Endothelial cell of umbilical vein (primary cell): ENCODE data around the gene LRRN4CL.

Experiments used
- CTCF ChIP-seq, 2 donors: IDR thresholded peaks; 1 replicate in 1 of 2; 2 replicates in 1 of 2; pipeline ENCODE4 v1.5.1; 2011; ENCODE audit warnings: low read length in 2 of 2, mild to moderate bottlenecking in 2 of 2, moderate library complexity in 2 of 2, control low read depth in 1 of 2, inconsistent platforms in 1 of 2, low read depth in 1 of 2; ENCODE audit not compliant: insufficient read depth in 1 of 2; ENCODE audit errors: extremely low read depth in 1 of 2
- EZH2 ChIP-seq: IDR thresholded peaks from 2 replicates; pipeline ENCODE4 v1.6.1; 2012; ENCODE audit warnings: borderline replicate concordance, low read depth, mild to moderate bottlenecking, moderate library complexity, low read length, inconsistent platforms; ENCODE audit not compliant: severe bottlenecking
- MYC ChIP-seq: IDR thresholded peaks from one replicate; pipeline ENCODE4 v1.6.1; 2011; ENCODE audit warnings: mild to moderate bottlenecking, low read depth, low read length
- POLR2A ChIP-seq: IDR thresholded peaks from 2 replicates; pipeline ENCODE4 v1.6.1; 2012; ENCODE audit warnings: low read depth, mild to moderate bottlenecking, control low read depth, low read length
- POLR2AphosphoS5 ChIP-seq: IDR thresholded peaks from 2 replicates; pipeline ENCODE4 v1.6.1; 2012; ENCODE audit warnings: low read depth, mild to moderate bottlenecking, control low read depth, low read length, moderate library complexity; ENCODE audit not compliant: insufficient read depth

DNA sequence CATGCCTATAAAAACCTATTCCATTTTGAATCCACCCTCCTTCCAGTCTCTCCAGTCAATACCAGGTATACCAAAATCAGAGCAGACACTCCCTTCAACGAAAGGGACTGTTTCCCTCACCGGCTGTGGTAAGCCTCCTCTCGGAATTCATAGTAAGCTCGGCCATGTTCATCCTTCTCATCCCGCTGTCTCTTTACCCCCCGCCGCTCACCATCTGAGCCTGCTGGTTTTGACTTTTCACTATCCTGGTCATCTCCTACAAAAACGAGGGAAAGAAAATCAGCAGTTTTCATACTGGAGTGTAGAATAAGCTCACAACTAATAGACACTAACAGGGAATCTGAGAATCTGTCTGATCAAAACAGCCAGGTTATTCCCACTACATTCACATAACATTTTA, 34.8 kb upstream of the LRRN4CL start:
- TF ChIP-seq CTCF (IDR thresholded peaks at IDR 0.05; ENCODE audit: extremely low read depth in 1 of 2, insufficient read depth in 1 of 2, low read depth in 1 of 2, low read length in 2 of 2) = no peak
- no peak for TF ChIP-seq POLR2A
- TF ChIP-seq EZH2 = no peak
- no peak for TF ChIP-seq MYC
- no peak for TF ChIP-seq POLR2AphosphoS5
